Measurements from ENCODE around the gene USP25.

The USP25 gene

DNA sequence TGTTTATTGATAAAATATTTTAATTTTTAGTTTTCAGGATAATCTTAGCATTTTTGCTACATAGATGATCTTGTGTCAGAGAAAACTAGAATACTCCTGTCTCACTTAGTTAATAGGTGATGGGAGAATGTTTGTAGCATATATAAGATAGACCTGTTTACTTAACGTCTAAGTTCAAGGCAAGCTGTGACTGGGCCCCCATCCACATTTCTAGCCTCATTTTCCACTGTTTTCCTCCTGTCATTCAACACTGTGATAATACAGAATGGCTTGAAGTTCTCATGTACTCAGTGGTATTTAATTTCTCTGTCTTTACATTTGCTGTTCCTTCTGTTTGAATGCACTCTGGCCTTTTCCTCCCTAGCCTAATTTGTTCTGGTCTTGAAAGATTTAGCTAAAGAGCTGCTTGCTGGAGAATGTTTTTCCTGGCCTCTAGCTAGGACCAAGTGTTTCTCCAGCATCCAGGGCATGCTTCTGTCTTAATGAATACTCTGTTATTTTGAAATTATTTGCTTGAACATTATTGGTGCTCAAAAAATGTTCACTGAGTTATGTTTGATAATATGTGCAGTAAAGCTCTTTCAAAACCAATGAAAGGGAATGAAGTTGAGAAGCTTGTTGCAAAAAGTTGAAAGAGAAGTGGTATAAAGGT is 37.3 kb downstream of the USP25 start:
- no peak for DNase-seq

DNA sequence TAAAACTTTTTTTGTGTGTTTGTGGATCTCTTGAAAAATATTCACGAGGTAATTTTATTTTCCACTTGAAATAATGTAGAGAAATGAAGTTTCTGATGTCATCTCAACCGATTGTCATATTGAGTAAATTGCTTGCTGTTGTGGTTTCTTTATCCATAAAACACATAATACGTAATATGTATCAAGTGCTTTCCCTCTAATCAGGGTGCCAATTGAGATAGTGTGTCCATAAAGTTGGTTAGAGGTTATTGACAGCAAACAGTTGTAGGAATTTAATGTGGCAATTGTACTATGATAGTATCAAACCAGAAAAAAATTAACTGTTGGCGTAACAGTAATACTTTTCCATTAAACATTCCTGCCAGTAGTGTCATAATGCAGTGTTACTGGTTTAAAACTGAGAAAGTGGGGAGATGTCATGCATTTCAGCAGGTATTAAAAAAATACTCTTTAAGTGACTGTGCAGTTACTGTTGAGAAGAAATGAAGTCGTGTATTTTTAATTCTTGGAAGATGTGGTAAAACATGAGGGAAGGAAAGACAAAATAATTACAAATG is 38.3 kb downstream of the USP25 start:
- DNase-seq, result no peak

DNA sequence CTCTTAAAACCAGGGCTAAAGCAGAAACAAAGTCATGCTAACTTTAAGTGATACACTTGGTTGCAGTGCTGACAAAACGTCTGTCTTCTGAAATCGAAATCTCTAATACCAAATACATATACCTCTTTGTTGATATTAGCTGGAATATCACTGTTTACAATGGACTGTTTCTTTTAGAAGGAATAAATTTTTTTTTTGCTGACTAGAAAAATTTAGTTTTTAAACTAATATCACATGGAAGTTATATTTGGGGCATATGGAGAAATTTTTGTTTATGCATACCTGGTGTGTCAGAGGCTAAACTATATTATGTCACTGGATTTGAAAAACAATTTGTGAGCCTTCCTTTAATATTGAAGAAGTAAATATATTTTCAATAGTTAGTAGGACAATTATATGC is 39.1 kb downstream of the USP25 start:
- no peak for DNase-seq

DNA sequence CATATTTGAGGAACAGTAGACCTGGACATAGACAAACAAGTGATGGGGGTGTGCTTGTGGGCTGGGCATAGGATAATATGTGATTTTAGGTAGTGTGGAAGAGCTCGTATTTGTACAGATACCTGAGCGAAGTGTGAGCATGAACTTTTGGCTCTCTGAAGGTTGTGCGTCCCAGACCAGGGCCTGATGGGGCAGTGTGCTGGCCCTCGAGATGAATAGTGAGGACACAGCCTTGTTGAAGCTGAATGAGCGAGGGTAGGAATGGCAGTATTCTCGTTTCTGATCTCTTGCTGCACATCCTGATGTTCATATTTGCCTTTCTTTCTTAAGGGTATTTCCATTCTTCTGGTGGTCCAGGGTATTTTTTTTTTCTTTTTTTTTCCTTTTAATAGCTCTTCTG is 41.5 kb downstream of the USP25 start:
- no peak for DNase-seq

DNA sequence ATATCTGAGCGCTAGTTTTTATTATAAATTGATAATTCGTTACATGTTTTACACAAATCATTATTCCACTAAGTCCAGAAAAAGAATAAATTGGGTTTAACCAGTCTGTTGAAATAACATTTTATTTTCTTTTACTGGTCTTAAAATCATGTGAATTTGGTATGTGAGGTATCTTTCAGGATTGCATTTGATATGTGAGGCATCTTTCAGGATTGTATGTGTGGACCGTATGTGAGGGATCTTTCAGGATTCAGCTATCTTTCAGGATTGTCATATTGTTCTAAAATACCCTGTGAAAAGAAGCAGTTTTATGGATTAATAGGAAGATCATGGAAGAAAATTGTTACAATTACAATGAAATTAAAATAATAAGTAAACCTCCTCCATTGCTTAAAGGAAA is 42.9 kb downstream of the USP25 start:
- no peak for DNase-seq

DNA sequence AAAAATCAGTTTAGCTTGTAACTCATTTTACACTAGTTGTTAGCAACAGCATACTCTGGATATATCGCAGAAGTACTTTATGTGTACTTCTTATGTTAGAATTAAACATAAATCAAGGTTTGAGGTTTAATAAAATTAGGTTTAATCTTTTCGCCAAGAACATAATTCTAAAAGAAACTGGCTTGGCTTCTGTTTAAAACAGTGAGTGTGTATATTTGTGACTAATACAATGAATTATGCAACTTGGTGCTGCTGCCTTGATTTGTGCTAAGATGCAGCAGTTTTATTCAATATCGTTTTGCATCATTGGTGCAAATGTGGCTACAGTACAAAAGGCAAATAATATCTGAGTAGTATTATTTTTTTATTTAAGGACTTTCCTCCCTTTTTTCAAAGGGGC is 44.8 kb downstream of the USP25 start:
- DNase-seq, result no peak

DNA sequence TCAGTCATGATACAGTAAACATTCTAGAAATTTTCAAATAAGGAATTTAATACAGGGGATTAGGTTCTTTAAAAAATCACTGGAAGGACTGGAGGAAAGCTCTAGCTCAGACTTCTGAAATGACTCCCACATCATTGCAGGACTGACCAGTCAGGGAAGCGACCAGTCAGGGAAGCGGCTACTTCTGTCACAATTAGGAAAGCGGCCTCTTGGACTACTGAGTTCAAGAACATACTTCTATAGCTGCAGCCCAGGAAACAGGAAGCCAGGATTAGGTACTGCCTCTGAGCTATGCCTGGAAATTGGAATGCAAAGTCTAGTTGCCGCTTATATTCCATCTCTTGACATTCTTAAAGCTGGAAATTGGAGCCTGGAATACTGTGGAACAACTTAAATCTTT is 45.5 kb downstream of the USP25 start:
- DNase-seq, result no peak

DNA sequence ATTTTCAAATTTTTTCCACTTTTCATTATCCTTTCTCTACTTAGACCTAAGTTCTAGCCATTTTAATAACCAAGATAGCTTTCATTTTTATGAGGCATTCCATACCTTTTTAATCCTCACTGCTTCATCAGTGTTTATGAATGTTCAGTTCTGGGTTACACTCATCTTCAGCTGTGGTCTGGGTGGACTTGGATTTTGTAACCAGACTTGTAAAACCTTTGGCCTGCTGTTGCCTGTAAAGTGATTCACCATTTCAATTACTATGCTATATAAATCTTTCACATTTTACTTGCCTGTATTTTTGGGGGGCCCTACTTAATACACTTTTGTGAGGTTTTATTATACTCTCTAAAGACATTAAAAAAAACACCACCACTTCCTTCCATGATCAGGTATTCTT is 46.2 kb downstream of the USP25 start:
- no peak for DNase-seq

DNA sequence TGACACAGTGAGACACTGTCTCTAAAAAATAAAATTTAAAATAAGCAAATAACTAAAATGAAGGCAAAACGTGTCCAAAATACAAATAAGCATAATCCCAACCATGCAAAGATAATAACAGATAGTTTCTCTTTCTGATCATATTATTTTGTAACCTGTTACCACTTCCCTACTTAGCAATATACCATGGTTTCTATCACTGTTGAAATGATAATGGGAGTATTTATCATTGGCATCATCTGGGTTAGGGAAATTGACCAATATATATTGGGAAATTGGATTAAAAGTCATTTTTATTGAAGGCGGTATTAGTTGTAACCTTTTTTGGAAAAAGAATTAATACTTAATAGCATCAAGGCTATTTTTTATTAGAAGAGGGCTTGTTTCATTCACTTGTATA is 47.0 kb downstream of the USP25 start:
- no peak for DNase-seq

DNA sequence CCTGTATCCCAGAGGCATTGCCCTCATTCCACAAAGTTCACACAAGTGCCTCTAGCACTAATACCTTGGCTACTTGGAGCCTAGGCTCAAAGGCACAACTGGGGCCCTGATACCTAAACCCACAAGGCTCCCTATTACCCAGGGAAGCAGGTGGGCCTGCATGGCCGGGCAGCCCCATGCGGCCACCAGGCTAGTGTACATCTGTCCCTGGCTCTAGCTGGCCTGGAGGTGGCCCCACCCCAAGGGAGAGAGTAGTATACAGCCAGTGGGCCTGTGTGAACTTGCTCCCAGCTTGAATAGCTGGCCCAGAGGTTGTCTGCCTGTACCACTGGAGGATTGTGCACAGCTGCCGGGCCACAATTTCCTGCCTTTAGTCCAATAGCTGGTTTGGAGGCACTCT is 52.2 kb downstream of the USP25 start:
- DNase-seq, result no peak

DNA sequence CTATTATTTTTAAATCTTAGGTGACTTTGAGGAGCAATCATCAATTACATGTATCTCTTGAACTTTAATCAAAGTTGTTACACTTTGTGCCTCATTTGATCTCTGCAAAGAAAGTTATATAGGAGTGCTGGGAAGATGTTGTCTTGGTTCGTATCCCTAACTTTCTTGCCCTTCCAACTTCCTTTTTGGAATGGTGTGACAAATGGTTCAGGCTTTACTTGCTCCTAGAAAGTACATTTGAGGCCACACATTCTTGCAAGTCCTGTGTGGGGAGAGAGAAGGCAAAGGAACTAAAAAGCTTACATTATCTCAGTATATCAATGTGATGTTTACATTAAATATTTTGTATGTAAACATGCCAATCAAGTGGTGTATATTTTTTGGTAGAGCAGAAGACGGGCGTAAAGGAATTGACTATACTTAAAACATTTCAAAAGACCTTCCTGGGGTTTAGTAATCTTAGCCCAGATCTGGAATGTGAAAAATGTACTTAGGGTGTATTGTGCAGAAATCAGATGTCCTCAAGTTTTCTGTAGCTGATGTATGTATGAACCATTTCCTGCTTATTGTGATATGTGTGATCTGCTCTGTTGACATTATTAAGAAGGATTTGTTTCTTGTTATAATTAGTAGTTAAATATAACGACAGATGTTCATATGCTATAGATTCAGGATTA is 59.2 kb downstream of the USP25 start:
- DNase-seq, result no peak

DNA sequence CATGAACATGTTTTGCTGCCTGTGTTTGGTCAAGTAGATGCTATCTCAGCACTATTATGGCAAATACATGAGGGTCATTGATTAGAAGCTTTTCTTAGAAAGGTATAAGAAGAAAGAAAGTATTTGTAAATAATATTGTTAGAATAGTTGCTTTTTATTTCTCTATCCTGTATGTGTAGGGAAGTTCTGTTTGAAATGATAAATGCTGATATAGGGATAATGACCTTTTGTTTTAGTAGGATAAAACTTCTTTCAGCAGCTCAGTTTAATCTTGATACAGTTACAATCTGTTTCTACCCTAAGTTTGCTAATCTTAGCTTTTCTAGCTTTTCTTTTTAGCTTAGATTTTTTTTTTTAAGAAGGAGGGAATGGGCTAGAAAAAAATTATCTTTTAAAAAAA is 63.3 kb downstream of the USP25 start:
- no peak for DNase-seq

DNA sequence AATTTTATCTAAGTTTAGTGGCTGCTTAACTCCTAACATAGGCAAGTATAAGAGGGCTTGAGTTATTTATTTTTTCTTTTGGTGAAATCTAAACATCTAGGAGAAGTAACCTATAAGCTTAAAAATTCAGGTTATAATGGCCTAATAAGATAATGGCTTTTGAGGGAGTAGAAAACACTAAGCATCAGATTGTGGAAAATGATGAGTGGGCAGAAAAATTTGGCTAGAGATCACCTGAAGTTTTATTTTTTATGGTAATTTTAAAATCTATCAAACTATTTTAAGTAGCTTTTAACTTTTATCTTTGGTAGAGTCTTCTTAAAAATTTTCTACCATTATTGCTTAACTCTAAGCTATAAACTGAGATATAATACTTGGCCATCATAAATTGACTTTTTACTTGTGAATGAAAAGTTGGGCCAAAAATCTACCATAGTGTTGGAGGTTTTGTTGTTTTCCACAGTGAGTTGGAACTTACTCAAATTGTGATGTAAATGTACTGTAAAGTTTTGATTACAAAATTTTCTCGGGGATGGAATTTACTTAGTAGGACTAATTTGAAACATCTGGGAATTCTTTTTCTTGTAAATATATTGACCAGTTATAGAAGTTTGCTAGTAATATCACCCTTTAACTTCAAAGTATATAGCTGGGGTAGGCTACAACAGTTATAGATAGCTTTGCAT is 63.9 kb downstream of the USP25 start:
- DNase-seq, result no peak

DNA sequence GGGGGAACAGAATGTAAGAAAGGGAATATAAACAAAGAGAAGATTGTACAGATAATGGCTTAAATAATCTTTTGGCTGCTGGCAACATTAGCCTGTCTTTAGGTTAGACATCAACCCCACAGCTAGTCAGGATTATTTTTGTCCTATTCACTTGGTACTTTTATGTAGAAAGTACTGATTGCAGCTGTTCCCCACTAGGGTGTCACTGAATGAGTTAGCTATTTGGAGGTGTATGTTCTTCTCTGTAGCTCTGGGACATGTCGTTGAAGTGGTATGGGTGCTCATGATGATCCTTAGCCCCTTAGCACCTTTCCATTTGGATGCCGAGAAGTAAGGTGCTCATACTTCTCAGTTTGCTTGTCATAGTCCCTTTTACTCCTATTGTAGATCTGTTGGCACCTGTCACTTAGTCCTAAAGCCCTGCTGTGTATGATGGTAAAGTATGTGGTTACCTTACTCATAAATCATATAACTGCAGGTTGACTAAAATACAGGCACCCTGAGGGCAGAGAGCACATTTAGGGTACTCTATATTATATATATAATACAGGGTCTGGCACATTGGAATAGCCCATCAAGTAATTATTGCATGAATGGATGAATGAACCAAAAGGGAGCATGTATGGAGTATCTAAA is 64.6 kb downstream of the USP25 start:
- DNase-seq, result no peak

DNA sequence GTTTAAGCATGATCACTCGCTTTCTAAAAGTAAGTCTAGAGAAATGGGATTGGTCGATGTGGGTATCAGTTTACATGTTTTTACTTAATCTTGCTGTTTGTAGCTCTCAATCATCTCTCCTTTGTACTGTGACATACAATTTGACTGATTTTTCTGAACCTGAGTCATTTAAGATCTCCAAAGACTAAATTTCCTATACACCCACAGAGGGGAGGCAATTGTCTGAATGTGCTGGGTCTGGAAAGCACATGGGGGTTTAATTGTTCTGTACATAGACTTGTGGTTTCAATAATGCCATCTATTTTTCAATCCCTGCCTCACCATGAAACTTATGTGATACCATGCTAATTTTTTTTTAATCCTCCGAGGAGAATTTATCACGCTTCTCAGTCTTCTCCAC is 65.8 kb downstream of the USP25 start:
- DNase-seq, result no peak

DNA sequence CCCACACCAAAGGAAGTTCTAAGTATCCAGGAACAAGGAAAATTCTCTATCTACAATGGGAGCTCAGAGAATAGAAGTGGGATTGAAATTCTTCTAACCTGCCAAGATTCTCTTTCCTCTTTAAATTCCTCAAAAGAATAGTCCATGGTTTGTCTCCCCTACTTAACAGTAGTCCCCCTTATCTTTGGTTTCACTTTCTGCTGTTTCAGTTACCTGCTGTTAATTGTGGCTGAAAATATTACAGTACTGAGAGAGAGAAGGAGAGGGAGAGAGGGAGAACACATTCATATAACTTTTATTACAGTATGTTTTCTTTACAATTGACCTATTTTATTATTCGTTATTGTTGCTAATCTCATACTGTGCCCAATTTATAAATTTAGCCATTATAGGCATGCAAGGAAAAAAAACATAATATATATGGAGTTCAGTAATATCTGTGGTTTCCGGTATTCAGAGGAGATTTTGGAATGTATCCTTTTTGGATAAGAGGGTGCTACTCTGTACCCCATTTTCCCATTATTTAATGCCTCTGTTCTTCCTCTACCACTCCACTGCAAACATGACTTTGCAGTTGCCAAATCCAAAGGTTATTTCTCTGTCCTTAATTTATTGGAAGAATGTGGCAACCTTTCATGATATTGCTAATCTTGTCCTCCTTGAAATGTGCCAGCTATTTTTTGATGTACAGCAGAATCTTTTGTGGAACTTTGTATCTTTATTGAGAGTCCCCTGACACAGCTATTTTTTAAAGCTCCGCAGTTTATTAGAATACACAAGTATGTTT is 68.0 kb downstream of the USP25 start:
- no peak for DNase-seq

DNA sequence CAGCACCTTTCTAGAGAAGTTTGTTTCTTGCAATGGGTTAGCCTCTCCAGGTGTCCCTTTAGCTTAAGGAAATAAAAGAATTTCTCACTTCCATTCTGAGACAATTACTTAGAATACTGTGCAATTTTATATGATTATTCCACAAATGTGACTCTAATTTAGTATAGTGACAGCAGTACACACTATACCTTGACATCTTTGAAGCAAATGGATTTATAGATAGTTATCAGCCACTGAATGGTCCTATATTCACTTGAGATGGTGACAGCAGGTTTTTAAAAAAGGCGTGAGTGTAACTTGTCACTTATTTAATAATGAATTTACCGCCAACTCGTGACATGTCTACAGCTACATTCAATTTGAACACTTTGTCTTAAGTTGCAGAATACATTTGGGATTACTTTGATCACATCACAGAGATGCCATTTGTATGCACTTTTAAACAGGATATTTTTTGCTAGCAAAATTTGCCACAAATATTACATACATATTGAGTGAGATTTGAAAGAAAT is 71.6 kb downstream of the USP25 start:
- DNase-seq, result no peak

DNA sequence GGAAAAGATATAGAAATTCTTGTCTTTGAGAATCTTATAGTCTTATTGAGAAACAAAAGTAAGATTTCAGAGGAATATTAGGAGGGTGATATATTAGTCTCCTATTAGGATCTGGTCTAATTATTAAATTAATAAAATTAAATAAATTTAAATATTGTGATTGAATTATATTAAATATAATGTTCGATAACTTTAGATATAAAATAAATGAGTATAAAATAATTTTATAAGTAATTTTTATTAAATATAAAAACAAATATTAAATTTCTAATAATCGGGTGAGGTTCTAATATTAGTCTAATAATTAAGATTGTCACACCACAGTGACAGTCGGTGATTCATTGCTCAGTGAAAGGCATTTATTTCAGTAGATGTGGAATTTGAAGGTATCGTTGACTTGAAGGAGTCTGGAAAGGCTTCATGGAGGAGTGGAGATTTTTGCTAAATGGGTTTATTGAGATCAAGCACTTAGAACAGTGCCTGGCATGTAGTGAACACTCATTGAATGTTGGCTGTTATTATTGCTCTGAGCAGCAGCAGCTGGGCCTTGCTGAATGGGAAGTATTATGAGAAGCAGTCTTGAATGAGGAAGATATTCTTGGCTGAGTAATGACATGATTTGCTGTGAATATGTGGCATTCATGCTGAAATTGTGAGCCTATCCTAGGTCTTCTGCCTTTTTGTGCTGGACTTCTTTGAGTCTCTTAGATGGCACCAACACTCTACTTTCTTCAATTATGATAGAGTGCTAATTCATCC is 74.6 kb downstream of the USP25 start:
- DNase-seq, result no peak

DNA sequence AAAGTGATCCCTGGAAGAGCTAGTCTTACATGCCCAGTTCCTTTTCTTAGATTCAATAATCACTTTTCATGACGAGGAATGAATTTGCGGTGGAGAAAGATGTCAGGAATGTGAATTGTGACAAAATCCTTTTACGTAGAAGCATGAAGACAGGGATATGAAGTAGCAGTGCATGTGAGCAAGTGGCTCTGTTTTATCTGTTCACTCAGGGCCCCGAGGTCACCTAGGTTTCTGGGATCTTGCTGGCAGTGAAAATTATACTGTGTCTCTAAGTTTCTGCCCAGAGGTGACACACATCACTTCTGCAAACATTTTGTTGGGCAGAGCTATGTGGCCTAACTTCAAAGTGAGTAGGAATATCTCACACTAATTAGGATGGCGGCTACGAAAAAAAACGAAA is 79.3 kb downstream of the USP25 start:
- DNase-seq, result no peak

DNA sequence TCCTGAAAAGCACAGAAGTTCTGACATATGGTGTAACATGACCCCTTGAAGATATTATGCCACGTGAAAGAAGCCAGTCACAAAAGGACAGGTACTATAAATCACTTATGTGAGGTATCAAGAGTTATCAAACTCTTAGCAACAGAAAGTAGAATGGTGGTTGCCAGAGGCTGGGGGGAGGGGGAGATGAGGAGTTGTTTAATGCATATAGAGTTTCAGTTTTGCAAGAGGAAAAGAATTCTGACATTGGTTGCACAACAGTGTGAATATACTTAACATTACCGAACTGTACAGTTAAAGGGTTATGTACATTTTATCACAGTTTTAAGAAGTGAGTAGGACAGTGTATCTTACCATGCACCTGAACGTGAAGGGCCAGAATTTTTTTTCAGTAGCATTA is 80.0 kb downstream of the USP25 start:
- DNase-seq, result no peak

DNA sequence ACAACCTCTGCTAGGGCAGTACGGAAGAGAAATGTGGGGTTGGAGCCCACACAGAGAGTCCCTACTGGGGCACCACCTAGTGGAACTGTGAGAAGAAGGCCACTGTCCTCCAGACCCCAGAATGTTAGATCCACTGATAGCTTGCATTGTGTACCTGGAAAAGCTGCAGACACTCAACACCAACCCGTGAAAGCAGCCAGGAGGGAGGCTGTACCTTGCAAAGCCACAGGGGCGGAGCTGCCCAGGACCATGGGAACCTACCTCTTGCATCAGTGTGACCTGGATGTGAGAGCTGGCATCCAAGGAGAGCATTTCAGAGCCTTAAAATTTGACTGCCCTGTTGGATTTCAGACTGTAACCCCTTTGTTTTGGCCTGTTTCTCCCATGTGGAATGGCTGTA is 85.5 kb downstream of the USP25 start:
- DNase-seq, result no peak

DNA sequence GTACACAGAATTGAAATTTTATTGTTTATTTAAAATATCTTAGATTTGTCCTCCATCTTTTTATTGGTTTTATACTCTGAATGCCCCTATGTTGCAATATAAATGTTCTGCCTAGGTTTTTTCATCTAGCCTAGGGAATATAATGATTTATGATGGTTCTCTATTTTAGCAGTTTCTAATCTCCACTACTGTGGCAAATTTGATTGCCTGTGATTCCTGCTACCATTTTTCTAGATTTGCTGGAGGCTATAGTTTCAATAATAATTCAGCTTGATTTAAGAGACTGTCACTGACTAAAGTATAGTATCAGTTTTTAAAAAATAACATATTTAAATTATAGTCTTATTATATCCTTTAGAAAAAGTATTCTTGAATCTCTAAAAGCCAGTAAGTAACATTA is 90.5 kb downstream of the USP25 start:
- no peak for DNase-seq
